Measurements from ENCODE around the gene SLC17A8.
"Not testable (repeated sequence)": the region's sequence is repeated elsewhere in the genome, so short reads cannot be mapped to it uniquely, and the experiment has no call there.

GRCh38 chr12:100430251-100430650, 73.4 kb downstream of the SLC17A8 start:
- not testable (repeated sequence) for TF ChIP-seq CTCF, POLR2A (IDR thresholded peaks at IDR 0.05)

All from testis (tissue), 2 donors.